Astrocyte (in vitro differentiated cells and primary cell): ENCODE measurements around the gene PHF24.

ENCODE experiments used
- CTCF ChIP-seq: IDR thresholded peaks from 2 replicates; pipeline ENCODE4 v1.5.1; 2011; ENCODE audit warnings: low read depth, mild to moderate bottlenecking, inconsistent platforms, low read length, moderate library complexity; ENCODE audit not compliant: insufficient read depth
- EZH2 ChIP-seq: IDR thresholded peaks from 2 replicates; pipeline ENCODE4 v1.6.1; 2012; ENCODE audit warnings: mild to moderate bottlenecking, low read length, inconsistent platforms; ENCODE audit not compliant: insufficient read depth

DNA sequence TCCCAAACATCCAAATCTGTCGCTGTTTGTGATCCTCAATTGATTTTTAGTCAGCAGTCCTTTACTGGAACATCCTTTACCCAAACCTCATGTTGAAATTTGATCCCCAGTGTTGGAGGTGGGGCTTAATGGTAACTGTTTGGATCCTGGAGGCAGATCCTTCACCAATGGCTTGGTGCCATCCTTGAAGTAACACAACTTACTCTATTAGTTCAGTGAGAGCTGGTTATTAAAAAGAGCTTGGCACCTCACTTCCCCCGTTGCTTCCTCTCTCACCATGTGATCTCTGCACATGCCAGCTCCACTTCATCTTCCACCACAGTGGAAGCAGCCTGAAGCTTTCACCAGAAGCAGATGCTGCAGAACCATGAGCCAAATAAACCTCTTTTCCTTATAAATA lies 71.8 kb downstream of the PHF24 start:
- no peak for TF ChIP-seq CTCF
- TF ChIP-seq EZH2 = no peak
